Measurements from ENCODE around the gene SHC1.

The SHC1 gene

GRCh38 chr1:154935749-154936554 lies 34.6 kb downstream of the SHC1 start:
- Histone ChIP-seq H3K36me3 (no peaks in the 10 kb centered on the region), H3K9me3 (no peaks in the 10 kb centered on the region), H3K4me1 (no peaks in the 10 kb centered on the region; the same call in 1 of the 2 replicates), H3K27me3 (no peaks in the 10 kb centered on the region), H3K4me3 (ENCODE audit: low read depth, low read length) (peak overlapping the region; percentile 83)
- TF ChIP-seq CTCF (IDR thresholded peaks at IDR 0.05; ENCODE audit: low read depth, low read length): no peak
- no peak for DNase-seq

DNA sequence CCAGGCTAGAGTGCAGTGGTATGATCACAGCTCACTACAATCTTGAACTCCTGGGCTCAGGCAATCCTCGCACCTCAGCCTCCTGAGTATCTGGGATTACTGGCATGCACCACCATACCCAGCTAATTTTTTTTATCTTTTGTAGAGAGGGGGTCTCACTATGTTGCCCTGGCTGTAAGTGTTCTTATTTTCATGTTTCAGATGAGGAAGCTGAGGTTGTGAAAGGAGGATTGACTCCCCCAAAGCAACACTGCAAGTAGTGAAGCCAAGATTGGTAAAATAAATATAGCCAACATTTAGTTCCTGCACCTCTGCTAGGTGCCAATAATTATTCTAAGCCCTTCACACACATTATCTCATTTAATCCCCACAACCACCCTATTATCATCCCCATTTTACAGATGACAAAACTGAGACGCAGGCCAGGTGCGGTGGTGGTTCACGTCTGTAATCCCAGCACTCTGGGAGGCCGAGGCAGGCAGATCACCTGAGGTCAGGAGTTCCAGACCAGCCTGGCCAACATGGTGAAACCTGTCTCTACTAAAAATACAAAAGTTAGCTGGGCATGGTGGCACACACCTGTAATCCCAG lies 36.1 kb downstream of the SHC1 start:
- DNase-seq: no peak
- H3K27me3 ChIP-seq: no peaks in the 10 kb centered on the region
- no peak overlapping the region for H3K4me3 ChIP-seq (ENCODE audit: low read depth, low read length)
- H3K9me3 ChIP-seq: no peaks in the 10 kb centered on the region
- H3K36me3 ChIP-seq: no peaks in the 10 kb centered on the region
- no peak for TF ChIP-seq CTCF (IDR thresholded peaks at IDR 0.05; ENCODE audit: low read depth, low read length)
- H3K4me1 ChIP-seq: no peaks in the 10 kb centered on the region; the same call in 1 of the 2 replicates

DNA sequence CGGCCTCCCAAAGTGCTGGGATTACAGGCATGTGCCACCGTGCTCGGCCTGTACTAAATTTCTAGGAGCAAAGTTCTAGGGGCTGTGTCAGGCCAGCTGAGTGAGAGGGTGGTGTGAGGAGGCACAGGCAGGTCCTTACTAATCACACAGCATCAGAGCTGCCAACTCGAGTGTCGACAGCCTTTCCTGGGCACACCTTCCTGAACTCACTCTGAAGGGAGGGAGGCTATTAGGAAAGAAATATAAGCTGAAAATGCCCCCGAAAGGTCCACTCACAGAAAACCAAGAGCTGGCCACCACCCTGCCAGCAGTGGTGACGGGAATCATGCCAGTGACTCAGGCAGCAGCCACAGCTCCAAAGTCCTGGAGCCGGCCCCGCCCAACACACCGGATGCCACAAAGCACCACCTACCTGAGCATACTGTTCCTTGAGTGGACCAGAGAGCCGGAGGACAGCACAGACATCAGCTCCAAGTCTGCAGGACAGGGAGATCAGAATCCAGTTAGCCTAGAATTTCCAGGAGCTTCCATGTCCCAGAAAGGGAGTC lies 38.5 kb downstream of the SHC1 start:
- no peaks in the 10 kb centered on the region; the same call in 1 of the 2 replicates for H3K4me1 ChIP-seq
- no peaks in the 10 kb centered on the region for H3K9me3 ChIP-seq
- H3K36me3 ChIP-seq: no peaks in the 10 kb centered on the region; the same call in 1 of the 2 replicates
- DNase-seq: no peak
- no peak for TF ChIP-seq CTCF (IDR thresholded peaks at IDR 0.05; ENCODE audit: low read depth, low read length)
- H3K27me3 ChIP-seq: no peaks in the 10 kb centered on the region
- no peak overlapping the region for H3K4me3 ChIP-seq (ENCODE audit: low read depth, low read length)

GRCh38 chr1:154926201-154926600 lies 44.3 kb downstream of the SHC1 start:
- H3K27me3 ChIP-seq: no peaks in the 10 kb centered on the region
- H3K36me3 ChIP-seq: no peaks in the 10 kb centered on the region; the same call in none of the 2 replicates
- TF ChIP-seq CTCF (IDR thresholded peaks at IDR 0.05; ENCODE audit: low read depth, low read length): no peak
- no peaks in the 10 kb centered on the region for H3K9me3 ChIP-seq
- H3K4me3 ChIP-seq (ENCODE audit: low read depth, low read length): no peak overlapping the region
- DNase-seq: no peak
- no peaks in the 10 kb centered on the region for H3K4me1 ChIP-seq

GRCh38 chr1:154925335-154926170 lies 45.0 kb downstream of the SHC1 start:
- no peak overlapping the region for H3K4me3 ChIP-seq (ENCODE audit: low read depth, low read length)
- TF ChIP-seq CTCF (IDR thresholded peaks at IDR 0.05; ENCODE audit: low read depth, low read length): no peak
- H3K9me3 ChIP-seq: no peaks in the 10 kb centered on the region
- no peak for DNase-seq
- no peaks in the 10 kb centered on the region; the same call in none of the 2 replicates for H3K36me3 ChIP-seq
- no peaks in the 10 kb centered on the region for H3K27me3 ChIP-seq
- H3K4me1 ChIP-seq: no peaks in the 10 kb centered on the region
